Mucosa of stomach (tissue), 1 donor: ENCODE data around the gene ADSS2.
"Not testable (repeated sequence)": the region's sequence is repeated elsewhere in the genome, so short reads cannot be mapped to it uniquely, and the experiment has no call there.

Experiments
- H3K27me3 ChIP-seq: one replicate; pipeline ENCODE4 v1.7.0; 2013; ENCODE audit warnings: mild to moderate bottlenecking, low read length; ENCODE audit not compliant: control insufficient read depth, insufficient read depth
- H3K36me3 ChIP-seq: one replicate; pipeline ENCODE4 v1.7.0; 2013; ENCODE audit warnings: low read length; ENCODE audit not compliant: control insufficient read depth, insufficient read depth
- H3K4me1 ChIP-seq: one replicate; pipeline ENCODE4 v1.7.0; 2013; ENCODE audit warnings: mild to moderate bottlenecking, low read length; ENCODE audit not compliant: control insufficient read depth, insufficient read depth
- H3K4me3 ChIP-seq: one replicate; pipeline ENCODE4 v1.7.0; 2013; ENCODE audit warnings: low read length
- H3K9ac ChIP-seq: one replicate; pipeline ENCODE4 v1.7.0; 2013; ENCODE audit warnings: mild to moderate bottlenecking, low read length, moderate library complexity
- H3K9me3 ChIP-seq: one replicate; pipeline ENCODE4 v1.7.0; 2013; ENCODE audit warnings: mild to moderate bottlenecking, low read length, moderate library complexity; ENCODE audit not compliant: control insufficient read depth
- donor health status: Pancreatic carcinoma.

ADSS2 gene

DNA sequence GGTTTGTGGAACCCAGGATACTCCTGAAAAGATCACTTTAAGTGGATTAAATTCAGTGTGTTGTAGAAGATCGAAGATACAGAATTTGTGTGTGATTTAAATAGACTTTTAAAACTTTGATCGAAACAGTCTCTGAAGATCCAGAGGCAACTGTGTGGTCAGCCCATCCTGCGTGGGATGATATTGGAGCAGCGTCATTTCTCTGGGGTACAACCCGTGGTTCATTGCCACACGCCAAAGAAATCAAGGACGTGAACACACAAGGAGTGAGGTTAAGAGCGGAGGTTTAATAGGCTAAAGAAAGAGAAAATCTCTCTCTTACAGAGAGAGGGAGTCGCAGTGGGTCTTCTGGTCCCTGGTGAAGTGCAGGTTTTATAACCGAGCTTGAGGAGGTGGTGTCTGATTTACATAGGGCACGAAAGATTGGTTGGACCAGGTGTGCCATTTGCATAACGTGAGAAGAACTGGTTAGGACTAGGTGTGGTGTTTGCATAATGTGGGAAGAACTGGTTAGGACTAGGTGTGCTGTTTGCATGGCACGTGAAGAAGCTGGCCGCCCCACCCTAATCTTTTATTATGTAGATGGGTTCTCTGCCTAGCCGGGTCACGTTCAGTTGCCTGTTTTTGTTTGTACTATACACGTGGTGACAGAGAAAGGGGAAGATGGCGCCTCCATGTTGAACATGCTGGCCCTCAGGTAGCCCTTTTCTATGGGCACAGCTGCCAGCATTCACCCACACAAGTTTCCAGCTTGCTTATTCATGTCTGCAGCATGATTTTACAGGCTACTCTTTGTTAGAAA, 82.3 kb downstream of the ADSS2 start:
- Histone ChIP-seq H3K36me3 (no peaks in the 10 kb centered on the region), H3K4me1 (peaks cover 6% of the 10 kb centered on the region), H3K27me3 (no peaks in the 10 kb centered on the region), H3K9me3 (no peaks in the 10 kb centered on the region), H3K9ac (no peak overlapping the region), H3K4me3 (no peak overlapping the region)

DNA sequence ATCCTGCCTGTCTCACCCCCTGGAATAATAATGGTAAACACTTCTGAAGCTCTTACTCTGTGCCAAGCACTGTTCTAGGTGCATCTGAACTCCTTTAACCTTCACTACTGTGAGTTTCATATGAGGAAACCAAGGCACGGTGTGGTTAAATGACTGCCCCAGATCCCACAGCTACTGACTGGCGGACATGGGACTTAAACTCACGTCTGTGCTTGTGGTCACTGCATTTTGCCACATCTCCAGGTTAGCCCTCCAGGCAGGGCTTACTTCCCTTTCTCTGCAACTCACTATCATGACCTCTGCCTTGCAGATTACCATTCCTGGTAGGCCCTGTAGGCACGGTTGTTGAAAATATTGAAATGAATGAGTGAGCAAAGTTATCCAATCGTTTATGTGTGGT, 83.4 kb downstream of the ADSS2 start:
- H3K9ac ChIP-seq: no peak overlapping the region
- peaks cover 6% of the 10 kb centered on the region for H3K4me1 ChIP-seq
- no peaks in the 10 kb centered on the region for H3K27me3 ChIP-seq
- H3K4me3 ChIP-seq: no peak overlapping the region
- no peaks in the 10 kb centered on the region for H3K36me3 ChIP-seq
- H3K9me3 ChIP-seq: no peaks in the 10 kb centered on the region

DNA sequence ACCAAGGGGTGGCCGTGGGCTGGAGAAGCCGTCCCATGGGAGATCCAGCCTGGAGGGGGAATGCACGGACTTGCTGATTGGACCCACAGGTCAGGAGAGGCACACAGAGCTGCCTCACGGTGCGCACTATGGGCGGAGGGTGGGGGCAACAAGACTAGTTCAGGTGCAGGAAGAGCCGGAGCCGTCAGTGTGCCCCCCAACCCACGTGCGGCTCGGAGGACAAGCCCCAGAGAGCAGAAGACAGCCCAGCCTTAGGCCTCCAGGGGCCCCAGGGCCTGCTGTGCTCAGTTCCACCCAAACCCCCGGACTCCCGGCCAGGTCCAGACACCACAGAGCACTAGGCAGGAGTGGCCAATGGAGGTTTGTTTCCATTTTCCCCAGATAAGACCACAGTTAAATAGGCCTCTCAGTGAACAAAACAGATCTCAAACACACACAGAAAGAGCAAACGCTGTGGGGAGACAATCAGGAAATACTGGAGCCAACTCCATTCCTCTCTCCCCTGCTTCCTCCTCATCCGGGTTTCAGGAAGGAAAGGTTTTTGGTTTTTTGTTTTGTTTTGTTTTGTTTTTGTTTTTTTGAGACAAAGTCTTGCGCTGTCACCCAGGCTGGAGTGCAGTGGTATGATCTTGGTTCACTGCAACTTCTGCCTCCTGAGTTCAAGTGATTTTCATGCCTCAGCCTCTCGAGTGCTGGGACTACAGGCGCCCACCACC, 84.2 kb downstream of the ADSS2 start:
- Histone ChIP-seq H3K4me3 (no peak overlapping the region), H3K9me3 (no peaks in the 10 kb centered on the region), H3K4me1 (peaks cover 6% of the 10 kb centered on the region), H3K36me3 (no peaks in the 10 kb centered on the region), H3K9ac (no peak overlapping the region), H3K27me3 (no peaks in the 10 kb centered on the region)

DNA sequence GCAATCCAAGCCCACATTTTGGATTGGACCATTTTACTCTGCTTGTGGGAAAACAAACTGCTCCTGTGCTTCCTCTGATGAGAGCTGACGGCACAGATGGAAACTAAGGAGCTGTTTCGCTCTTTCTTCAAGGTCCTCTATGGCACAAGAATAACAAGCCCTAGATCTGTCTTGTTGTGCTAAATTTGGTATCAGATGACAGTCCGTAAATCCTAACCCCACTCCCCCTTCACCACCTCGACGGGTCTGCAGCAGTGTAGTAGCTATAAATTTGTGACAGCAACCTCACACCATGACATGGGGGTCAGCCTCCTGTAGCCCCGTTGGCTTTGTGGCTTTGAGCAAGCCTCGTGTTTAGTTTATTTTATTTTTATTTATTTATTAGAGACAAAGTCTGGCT, 85.9 kb downstream of the ADSS2 start:
- no peak overlapping the region for H3K4me3 ChIP-seq
- peaks cover 9% of the 10 kb centered on the region for H3K4me1 ChIP-seq
- no peaks in the 10 kb centered on the region for H3K9me3 ChIP-seq
- H3K36me3 ChIP-seq: no peaks in the 10 kb centered on the region
- no peak overlapping the region for H3K9ac ChIP-seq
- no peaks in the 10 kb centered on the region for H3K27me3 ChIP-seq

- not testable (repeated sequence) for H3K36me3 ChIP-seq, H3K9me3 ChIP-seq, H3K4me1 ChIP-seq, H3K27me3 ChIP-seq, H3K9ac ChIP-seq, H3K4me3 ChIP-seq
Observed at GRCh38 chr1:244365262-244365661, 86.4 kb downstream of the ADSS2 start.

DNA sequence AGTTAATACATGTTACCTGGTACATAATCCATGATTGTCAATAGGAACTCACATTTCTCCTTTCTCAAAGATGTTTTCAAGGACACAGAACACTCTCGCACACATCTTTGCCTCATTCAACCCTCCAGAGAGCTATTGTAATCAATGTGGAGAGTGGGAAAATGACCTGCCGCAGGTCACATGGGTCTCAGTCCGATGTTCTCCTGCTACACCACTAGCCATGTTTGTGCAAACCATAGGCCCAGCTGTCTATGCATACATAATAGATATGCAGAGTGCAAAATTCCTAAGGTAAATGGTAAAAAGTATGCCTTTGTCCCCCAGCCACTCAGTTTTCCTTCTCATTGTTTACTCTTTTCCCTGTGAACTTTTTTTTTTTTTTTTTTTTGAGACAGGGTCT, 89.2 kb downstream of the ADSS2 start:
- no peak overlapping the region for H3K4me3 ChIP-seq

GRCh38 chr1:244361764-244362473, 89.8 kb downstream of the ADSS2 start:
- Histone ChIP-seq H3K4me3 (no peak overlapping the region), H3K4me1 (peaks cover 4% of the 10 kb centered on the region), H3K9ac (no peak overlapping the region), H3K36me3 (no peaks in the 10 kb centered on the region), H3K27me3 (no peaks in the 10 kb centered on the region), H3K9me3 (no peaks in the 10 kb centered on the region)

More for the DNA sequence above, 89.2 kb downstream of the ADSS2 start:
- no peaks in the 10 kb centered on the region for H3K36me3 ChIP-seq
- no peaks in the 10 kb centered on the region for H3K27me3 ChIP-seq
- H3K9me3 ChIP-seq: no peaks in the 10 kb centered on the region
- H3K9ac ChIP-seq: no peak overlapping the region
- peaks cover 4% of the 10 kb centered on the region for H3K4me1 ChIP-seq
